Neutrophil (primary cell): ENCODE results near the gene FLII.
"Not testable (repeated sequence)": the region's sequence is repeated elsewhere in the genome, so short reads cannot be mapped to it uniquely, and the experiment has no call there.

Experiments
- H3K27ac ChIP-seq: fragments of 200-600 bp; sonication (generic); 2 replicates; pipeline ENCODE4 v1.5.1; 2016; ENCODE audit warnings: mild to moderate bottlenecking, moderate library complexity
- H3K27me3 ChIP-seq: fragments of 200-600 bp; sonication (generic); 2 replicates; pipeline ENCODE4 v1.6.0; 2016; ENCODE audit warnings: mild to moderate bottlenecking
- H3K36me3 ChIP-seq: fragments of 200-600 bp; sonication (generic); 2 replicates; pipeline ENCODE4 v1.5.1; 2017
- H3K4me1 ChIP-seq, 2 experiments: fragments of 200-600 bp in 1 of 2; sonication (generic) in 1 of 2; 1 replicate in 1 of 2; 2 replicates in 1 of 2; pipeline versions ENCODE4 v1.5.1 to v1.6.1; 2013 to 2016; ENCODE audit warnings: low read depth in 1 of 2, low read length in 1 of 2, mild to moderate bottlenecking in 1 of 2, moderate library complexity in 1 of 2; ENCODE audit not compliant: control insufficient read depth in 1 of 2, insufficient read depth in 1 of 2
- H3K4me3 ChIP-seq, 2 experiments: fragments of 200-600 bp in 1 of 2; sonication (generic) in 1 of 2; 1 replicate in 1 of 2; 2 replicates in 1 of 2; pipeline ENCODE4 v1.5.1; 2013 to 2016; ENCODE audit warnings: low read depth in 1 of 2, low read length in 1 of 2, mild to moderate bottlenecking in 1 of 2, moderate library complexity in 1 of 2
- H3K9me3 ChIP-seq: fragments of 200-600 bp; sonication (generic); 2 replicates; pipeline ENCODE4 v1.5.1; 2016
- CTCF ChIP-seq: fragments of 200-600 bp; sonication (generic); IDR thresholded peaks from 2 replicates; pipeline ENCODE4 v1.5.1; 2016; ENCODE audit warnings: antibody characterized with exemption

The FLII gene

GRCh38 chr17:18224053-18224386 is 34.5 kb downstream of the FLII start:
- Histone ChIP-seq H3K9me3 (no peaks in the 10 kb centered on the region), H3K36me3 (no peaks in the 10 kb centered on the region), H3K27ac (no peak overlapping the region), H3K4me1 (peaks cover 11 to 13% of the 10 kb centered on the region in 2 experiments), H3K4me3 (no peak overlapping the region), H3K27me3 (peaks cover 13% of the 10 kb centered on the region)
- no peak for TF ChIP-seq CTCF

- Histone ChIP-seq H3K4me3 (no peak overlapping the region), H3K27me3 (no peaks in the 10 kb centered on the region), H3K4me1 (no peaks in the 10 kb centered on the region), H3K36me3 (no peaks in the 10 kb centered on the region), H3K27ac (no peak overlapping the region), H3K9me3 (no peaks in the 10 kb centered on the region)
- TF ChIP-seq CTCF: no peak
Observed at GRCh38 chr17:18218756-18219415, 39.7 kb downstream of the FLII start.

GRCh38 chr17:18217412-18218015 is 41.0 kb downstream of the FLII start:
- Histone ChIP-seq H3K27ac (no peak overlapping the region), H3K9me3 (no peaks in the 10 kb centered on the region), H3K4me3 (no peak overlapping the region), H3K27me3 (no peaks in the 10 kb centered on the region), H3K36me3 (no peaks in the 10 kb centered on the region), H3K4me1 (no peaks in the 10 kb centered on the region)
- peak; percentile 87 for TF ChIP-seq CTCF

- not testable (repeated sequence) for H3K27me3 ChIP-seq, H3K4me3 ChIP-seq, H3K9me3 ChIP-seq, H3K4me1 ChIP-seq, H3K27ac ChIP-seq, H3K36me3 ChIP-seq
Observed at GRCh38 chr17:18216906-18217305, 41.6 kb downstream of the FLII start.

- peaks cover 25% of the 10 kb centered on the region for H3K36me3 ChIP-seq
- H3K4me3 ChIP-seq: no peak overlapping the region
- no peaks in the 10 kb centered on the region for H3K9me3 ChIP-seq
- TF ChIP-seq CTCF: no peak
- no peaks in the 10 kb centered on the region for H3K27me3 ChIP-seq
- H3K4me1 ChIP-seq: no peaks in the 10 kb centered on the region
- no peak overlapping the region for H3K27ac ChIP-seq
Observed at GRCh38 chr17:18213666-18214270, 44.8 kb downstream of the FLII start.

DNA sequence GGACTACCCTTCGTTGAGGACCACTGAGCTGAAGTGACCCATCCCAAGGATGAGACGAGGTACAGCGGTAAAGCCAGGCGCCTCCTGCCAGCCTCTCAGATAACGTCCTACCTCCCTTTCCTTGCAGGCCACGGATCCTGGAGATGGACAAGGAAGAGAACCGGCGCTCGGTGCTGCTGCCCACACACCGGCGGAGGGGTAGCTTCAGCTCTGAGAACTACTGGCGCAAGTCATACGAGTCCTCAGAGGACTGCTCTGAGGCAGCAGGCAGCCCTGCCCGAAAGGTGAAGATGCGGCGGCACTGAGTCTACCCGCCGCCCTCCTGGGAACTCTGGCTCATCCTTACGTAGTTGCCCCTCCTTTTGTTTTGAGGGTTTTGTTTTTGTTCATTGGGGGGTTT is 50.4 kb downstream of the FLII start:
- Histone ChIP-seq H3K27ac (no peak overlapping the region), H3K9me3 (no peaks in the 10 kb centered on the region), H3K4me1 (no peaks in the 10 kb centered on the region), H3K4me3 (no peak overlapping the region), H3K36me3 (peaks cover 70% of the 10 kb centered on the region), H3K27me3 (no peaks in the 10 kb centered on the region)
- TF ChIP-seq CTCF: no peak
